Parathyroid adenoma (tissue), 2 donors: Measurements from ENCODE around the gene LINS1.

Experiments used
- H2AFZ ChIP-seq: fragments of 300-600 bp; sonication (generic); one replicate; pipeline ENCODE4 v1.7.0; 2017; ENCODE audit warnings: antibody characterized with exemption, mild to moderate bottlenecking
- H3K27ac ChIP-seq: fragments of 300-600 bp; sonication (generic); one replicate; pipeline ENCODE4 v1.7.0; 2017
- H3K27me3 ChIP-seq: fragments of 300-600 bp; sonication (generic); one replicate; pipeline ENCODE4 v1.7.0; 2017; ENCODE audit warnings: low read length; ENCODE audit not compliant: control insufficient read depth, insufficient read depth
- H3K36me3 ChIP-seq: fragments of 300-600 bp; sonication (generic); one replicate; pipeline ENCODE4 v1.7.0; 2017; ENCODE audit warnings: low read length; ENCODE audit not compliant: control insufficient read depth, insufficient read depth
- H3K4me1 ChIP-seq: fragments of 300-600 bp; sonication (generic); one replicate; pipeline ENCODE4 v1.7.0; 2017; ENCODE audit warnings: control low read depth
- H3K4me2 ChIP-seq: fragments of 300-600 bp; sonication (generic); one replicate; pipeline ENCODE4 v1.7.0; 2017; ENCODE audit warnings: low read length
- H3K4me3 ChIP-seq: fragments of 300-600 bp; sonication (generic); one replicate; pipeline ENCODE4 v1.7.0; 2017; ENCODE audit warnings: low read depth, low read length
- H3K79me2 ChIP-seq: fragments of 300-600 bp; sonication (generic); one replicate; pipeline ENCODE4 v1.7.0; 2017; ENCODE audit warnings: control low read depth
- H3K9ac ChIP-seq: fragments of 300-600 bp; sonication (generic); one replicate; pipeline ENCODE4 v1.7.0; 2017; ENCODE audit warnings: mild to moderate bottlenecking
- H3K9me3 ChIP-seq: fragments of 300-600 bp; sonication (generic); one replicate; pipeline ENCODE4 v1.7.0; 2017; ENCODE audit warnings: low read length; ENCODE audit not compliant: control insufficient read depth
- CTCF ChIP-seq: fragments of 300-600 bp; sonication (generic); IDR thresholded peaks from one replicate; pipeline ENCODE4 v1.7.0; 2017; ENCODE audit warnings: antibody characterized with exemption, mild to moderate bottlenecking
- donor health status: primary hyperparathyroidism.

Gene LINS1

GRCh38 chr15:100570275-100570674 lies 31.7 kb downstream of the LINS1 start:
- H3K79me2 ChIP-seq, result no peaks in the 10 kb centered on the region
- no peaks in the 10 kb centered on the region for H3K36me3 ChIP-seq
- no peaks in the 10 kb centered on the region for H3K4me1 ChIP-seq
- no peak overlapping the region for H3K4me2 ChIP-seq
- H3K4me3 ChIP-seq, result no peak overlapping the region
- H3K9ac ChIP-seq, result no peak overlapping the region
- no peak for TF ChIP-seq CTCF
- no peaks in the 10 kb centered on the region for H3K27me3 ChIP-seq
- H3K9me3 ChIP-seq, result no peaks in the 10 kb centered on the region
- no peak overlapping the region for H3K27ac ChIP-seq
- H2AFZ ChIP-seq, result no peak overlapping the region

- no peak for TF ChIP-seq CTCF
- Histone ChIP-seq H3K36me3 (no peaks in the 10 kb centered on the region), H3K79me2 (no peaks in the 10 kb centered on the region), H3K9me3 (no peaks in the 10 kb centered on the region), H3K27ac (no peak overlapping the region), H3K4me3 (no peak overlapping the region), H3K27me3 (no peaks in the 10 kb centered on the region), H3K4me1 (no peaks in the 10 kb centered on the region), H3K4me2 (no peak overlapping the region), H2AFZ (no peak overlapping the region), H3K9ac (no peak overlapping the region)
Measured at GRCh38 chr15:100569391-100569790, 32.6 kb downstream of the LINS1 start.

GRCh38 chr15:100566850-100567628 lies 34.9 kb downstream of the LINS1 start:
- Histone ChIP-seq H3K36me3 (no peaks in the 10 kb centered on the region), H3K4me3 (no peak overlapping the region), H3K4me1 (no peaks in the 10 kb centered on the region), H2AFZ (no peak overlapping the region), H3K4me2 (no peak overlapping the region), H3K9ac (no peak overlapping the region), H3K27ac (no peak overlapping the region), H3K79me2 (no peaks in the 10 kb centered on the region), H3K27me3 (no peaks in the 10 kb centered on the region), H3K9me3 (no peaks in the 10 kb centered on the region)
- TF ChIP-seq CTCF, result no peak

GRCh38 chr15:100565591-100565990 lies 36.4 kb downstream of the LINS1 start:
- H3K4me3 ChIP-seq, result no peak overlapping the region
- no peaks in the 10 kb centered on the region for H3K27me3 ChIP-seq
- no peak overlapping the region for H2AFZ ChIP-seq
- no peaks in the 10 kb centered on the region for H3K79me2 ChIP-seq
- no peak overlapping the region for H3K9ac ChIP-seq
- H3K4me1 ChIP-seq, result no peaks in the 10 kb centered on the region
- H3K36me3 ChIP-seq, result no peaks in the 10 kb centered on the region
- no peak overlapping the region for H3K27ac ChIP-seq
- TF ChIP-seq CTCF, result no peak
- H3K4me2 ChIP-seq, result no peak overlapping the region
- no peaks in the 10 kb centered on the region for H3K9me3 ChIP-seq

GRCh38 chr15:100560323-100560722 lies 41.7 kb downstream of the LINS1 start:
- TF ChIP-seq CTCF, result no peak

More at GRCh38 chr15:100560323-100560722, 41.7 kb downstream of the LINS1 start:
- no peaks in the 10 kb centered on the region for H3K4me1 ChIP-seq
- H3K36me3 ChIP-seq, result no peaks in the 10 kb centered on the region
- H3K27ac ChIP-seq, result no peak overlapping the region
- H3K4me2 ChIP-seq, result no peak overlapping the region
- H3K9ac ChIP-seq, result no peak overlapping the region
- H2AFZ ChIP-seq, result no peak overlapping the region
- H3K4me3 ChIP-seq, result no peak overlapping the region
- H3K27me3 ChIP-seq, result no peaks in the 10 kb centered on the region
- H3K79me2 ChIP-seq, result no peaks in the 10 kb centered on the region
- no peaks in the 10 kb centered on the region for H3K9me3 ChIP-seq
